ENCODE results near the gene NANP. TPM values are rescaled to one million over a fixed set of nuclear protein-coding genes. Genes with fewer than 3 reads are reported as not detected.
A peak's percentile ranks its signal among the peaks of the same experiment; 100 is the strongest.

NANP gene
- total RNA-seq, 2 experiments from 2014 or later: 1.1 to 1.2 TPM

GRCh38 chr20:25622450-25623224 lies 1.2 kb downstream of the NANP start:
- Histone ChIP-seq H3K36me3 (ENCODE audit: insufficient read depth, low read length) (no peaks in the 10 kb centered on the region), H3K4me3 (ENCODE audit: low read length) (peak overlapping the region; percentile 69), H3K4me1 (ENCODE audit: insufficient read depth, low read length) (peaks cover 19% of the 10 kb centered on the region), H3K27me3 (ENCODE audit: control insufficient read depth in 1 of 2, insufficient read depth in 2 of 2, low read length in 2 of 2) (no peaks in the 10 kb centered on the region), H3K9me3 (ENCODE audit: control insufficient read depth in 1 of 2, insufficient read depth in 1 of 2, low read length in 2 of 2) (peaks cover 0 to 5% of the 10 kb centered on the region in 2 experiments), H3K27ac (ENCODE audit: low read depth in 1 of 2, low read length in 2 of 2) (no peak overlapping the region)
- H3K4me3 Mint-ChIP-seq: peak overlapping the region; percentile 96
- POLR2A ChIA-PET: no interaction called here
- intact Hi-C loops (cut with DNase I, micrococcal nuclease): loop anchor here in 1 of 2 experiments (5.0 kb wide), 1 partner anchor 425 kb away; the partner anchor contains the start of gene ENTPD6
- peak overlapping the region; percentile 26 for H3K27ac Mint-ChIP-seq
- peaks cover 22% of the 10 kb centered on the region for H3K4me1 Mint-ChIP-seq (ENCODE audit: low read depth)
- H3K9me3 Mint-ChIP-seq: no peaks in the 10 kb centered on the region
- peak in 1 of 14 experiments; percentile 32 for DNase-seq
- H3K36me3 Mint-ChIP-seq (ENCODE audit: low read depth): peaks cover 14% of the 10 kb centered on the region
- no peak for TF ChIP-seq CTCF (IDR thresholded peaks at IDR 0.05)
- H3K27me3 Mint-ChIP-seq: no peaks in the 10 kb centered on the region
- no peak for ATAC-seq (ENCODE audit: poor library complexity)
- CTCF ChIA-PET: no interaction called here

- H3K27ac ChIP-seq (ENCODE audit: low read depth in 1 of 2, low read length in 2 of 2): no peak overlapping the region
- ChIA-PET CTCF (no interaction called here), POLR2A (no interaction called here)
- Mint-ChIP-seq H3K4me1 (ENCODE audit: low read depth) (peaks cover 22% of the 10 kb centered on the region), H3K27me3 (no peaks in the 10 kb centered on the region), H3K9me3 (no peaks in the 10 kb centered on the region), H3K27ac (no peak overlapping the region), H3K36me3 (ENCODE audit: low read depth) (peaks cover 14% of the 10 kb centered on the region), H3K4me3 (peak overlapping the region; percentile 96)
- no peak overlapping the region for H3K4me3 ChIP-seq (ENCODE audit: low read length)
- no peaks in the 10 kb centered on the region for H3K9me3 ChIP-seq (ENCODE audit: control insufficient read depth in 1 of 2, insufficient read depth in 1 of 2, low read length in 2 of 2)
- DNase-seq (no peak), ATAC-seq (ENCODE audit: poor library complexity) (no peak)
- no peak for TF ChIP-seq CTCF (IDR thresholded peaks at IDR 0.05)
- peaks cover 19% of the 10 kb centered on the region for H3K4me1 ChIP-seq (ENCODE audit: insufficient read depth, low read length)
- intact Hi-C loops (cut with DNase I, micrococcal nuclease): loop anchor here in 1 of 2 experiments (5.0 kb wide), 1 partner anchor 425 kb away; the partner anchor contains the start of gene ENTPD6
- H3K36me3 ChIP-seq (ENCODE audit: insufficient read depth, low read length): no peaks in the 10 kb centered on the region
- H3K27me3 ChIP-seq (ENCODE audit: control insufficient read depth in 1 of 2, insufficient read depth in 2 of 2, low read length in 2 of 2): no peaks in the 10 kb centered on the region
These were observed 1.8 kb downstream of the NANP start for GRCh38 chr20:25622049-25622448.

GRCh38 chr20:25619514-25619913 lies 4.3 kb downstream of the NANP start:
- Histone ChIP-seq H3K27me3 (ENCODE audit: control insufficient read depth in 1 of 2, insufficient read depth in 2 of 2, low read length in 2 of 2) (no peaks in the 10 kb centered on the region), H3K9me3 (ENCODE audit: control insufficient read depth in 1 of 2, insufficient read depth in 1 of 2, low read length in 2 of 2) (no peaks in the 10 kb centered on the region), H3K36me3 (ENCODE audit: insufficient read depth, low read length) (no peaks in the 10 kb centered on the region), H3K4me3 (ENCODE audit: low read length) (no peak overlapping the region), H3K27ac (ENCODE audit: low read depth in 1 of 2, low read length in 2 of 2) (no peak overlapping the region), H3K4me1 (ENCODE audit: insufficient read depth, low read length) (peaks cover 16% of the 10 kb centered on the region)
- ChIA-PET POLR2A (no interaction called here), CTCF (no interaction called here)
- Mint-ChIP-seq H3K27me3 (no peaks in the 10 kb centered on the region), H3K4me1 (ENCODE audit: low read depth) (peaks cover 20% of the 10 kb centered on the region), H3K4me3 (no peak overlapping the region), H3K27ac (no peak overlapping the region), H3K36me3 (ENCODE audit: low read depth) (peaks cover 14% of the 10 kb centered on the region), H3K9me3 (no peaks in the 10 kb centered on the region)
- DNase-seq: no peak
- intact Hi-C loops (cut with DNase I, micrococcal nuclease): no loop called here
- TF ChIP-seq CTCF (IDR thresholded peaks at IDR 0.05): no peak
- no peak for ATAC-seq (ENCODE audit: poor library complexity)
